Measurements from ENCODE around the gene ZNF618.

- TF ChIP-seq, protein P1, sequence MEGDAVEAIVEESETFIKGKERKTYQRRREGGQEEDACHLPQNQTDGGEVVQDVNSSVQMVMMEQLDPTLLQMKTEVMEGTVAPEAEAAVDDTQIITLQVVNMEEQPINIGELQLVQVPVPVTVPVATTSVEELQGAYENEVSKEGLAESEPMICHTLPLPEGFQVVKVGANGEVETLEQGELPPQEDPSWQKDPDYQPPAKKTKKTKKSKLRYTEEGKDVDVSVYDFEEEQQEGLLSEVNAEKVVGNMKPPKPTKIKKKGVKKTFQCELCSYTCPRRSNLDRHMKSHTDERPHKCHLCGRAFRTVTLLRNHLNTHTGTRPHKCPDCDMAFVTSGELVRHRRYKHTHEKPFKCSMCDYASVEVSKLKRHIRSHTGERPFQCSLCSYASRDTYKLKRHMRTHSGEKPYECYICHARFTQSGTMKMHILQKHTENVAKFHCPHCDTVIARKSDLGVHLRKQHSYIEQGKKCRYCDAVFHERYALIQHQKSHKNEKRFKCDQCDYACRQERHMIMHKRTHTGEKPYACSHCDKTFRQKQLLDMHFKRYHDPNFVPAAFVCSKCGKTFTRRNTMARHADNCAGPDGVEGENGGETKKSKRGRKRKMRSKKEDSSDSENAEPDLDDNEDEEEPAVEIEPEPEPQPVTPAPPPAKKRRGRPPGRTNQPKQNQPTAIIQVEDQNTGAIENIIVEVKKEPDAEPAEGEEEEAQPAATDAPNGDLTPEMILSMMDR (conservative IDR thresholded peaks at IDR 0.05 in 1 of 2, IDR thresholded peaks at IDR 0.05 in 1 of 2; ENCODE audit: extremely low read depth in 1 of 2, insufficient read depth in 1 of 2, low read depth in 1 of 2, low read length in 2 of 2): no peak
- TF ChIP-seq EZH2 (IDR thresholded peaks at IDR 0.05; ENCODE audit: borderline replicate concordance, low read length): no peak
These were observed 43.8 kb downstream of the ZNF618 start for GRCh38 chr9:113919871-113920270.

Data from mammary epithelial cell (primary cell).